ENCODE measurements around the gene PARD6B. TPM values are rescaled to one million over a fixed set of nuclear protein-coding genes. Genes with fewer than 3 reads are reported as not detected.
"Not testable (repeated sequence)": the region's sequence is repeated elsewhere in the genome, so short reads cannot be mapped to it uniquely, and the experiment has no call there.

Gene PARD6B
- total RNA-seq, 4 donors from 2014 or later: 1.1 to 20.5 (median 5.9) TPM

GRCh38 chr20:50799176-50799889 lies 68.0 kb downstream of the PARD6B start:
- ATAC-seq (ENCODE audit: low FRiP score): no peak
- DNase-seq (ENCODE audit: low spot score): no peak
- no peak for TF ChIP-seq CTCF (IDR thresholded peaks at IDR 0.05)

DNA sequence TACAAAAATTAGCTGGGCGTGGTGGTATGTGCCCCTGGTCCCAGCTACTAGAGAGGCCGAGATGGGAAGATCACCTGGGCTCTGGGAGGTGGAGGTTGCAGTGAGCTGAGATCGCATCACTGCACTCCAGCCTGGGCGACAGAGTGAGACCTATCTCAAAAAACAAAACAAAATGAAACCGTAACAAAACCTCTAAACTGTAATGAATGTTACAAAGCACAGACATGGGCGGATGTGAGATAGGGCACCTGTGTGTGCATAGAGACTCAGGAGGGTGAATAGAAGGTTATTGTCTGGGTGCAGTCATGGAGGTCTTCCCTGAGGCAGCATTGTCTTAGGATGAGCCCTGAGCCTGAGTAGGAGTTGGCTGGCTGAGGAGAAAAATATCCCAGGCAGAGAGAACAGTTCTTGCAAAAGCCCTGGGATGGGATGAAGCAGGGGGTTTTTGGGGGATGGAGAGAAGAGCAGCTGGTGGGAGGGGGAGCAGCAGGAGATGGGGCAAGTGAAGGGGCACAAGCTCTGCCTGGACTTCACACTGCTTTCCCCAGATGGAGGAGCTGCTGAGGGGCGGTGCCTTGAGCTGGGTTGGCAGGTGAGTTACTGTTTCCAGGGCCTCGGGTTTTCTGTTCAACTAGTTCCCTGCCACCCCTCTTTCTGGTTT lies 68.6 kb downstream of the PARD6B start:
- no peak for TF ChIP-seq CTCF (IDR thresholded peaks at IDR 0.05)
- DNase-seq (ENCODE audit: low spot score) (no peak), ATAC-seq (ENCODE audit: low FRiP score) (no peak)

- ATAC-seq (ENCODE audit: low FRiP score); DNase-seq (ENCODE audit: low spot score): not testable (repeated sequence)
These were observed 69.8 kb downstream of the PARD6B start for GRCh38 chr20:50800986-50801746.

DNA sequence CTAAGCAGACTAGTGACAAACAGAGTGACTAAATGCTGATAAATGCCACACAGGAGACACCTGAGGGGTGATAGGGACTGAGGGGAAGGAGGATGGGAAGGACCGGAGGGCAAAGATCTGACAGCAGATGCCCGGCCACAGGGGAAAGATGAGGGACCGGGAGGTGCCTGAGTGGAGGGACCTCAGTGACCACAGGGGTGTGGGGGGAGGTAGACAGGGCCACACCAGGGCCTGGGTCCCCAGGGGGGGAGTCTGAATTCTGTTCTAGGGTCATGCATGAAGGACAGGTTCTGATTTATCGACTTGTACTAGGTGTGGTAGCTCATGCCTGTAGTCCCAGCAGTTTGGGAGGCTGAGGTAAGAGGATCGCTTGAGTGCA lies 70.4 kb downstream of the PARD6B start:
- DNase-seq (ENCODE audit: low spot score): no peak
- TF ChIP-seq CTCF (IDR thresholded peaks at IDR 0.05): no peak
- ATAC-seq (ENCODE audit: low FRiP score): no peak

DNA sequence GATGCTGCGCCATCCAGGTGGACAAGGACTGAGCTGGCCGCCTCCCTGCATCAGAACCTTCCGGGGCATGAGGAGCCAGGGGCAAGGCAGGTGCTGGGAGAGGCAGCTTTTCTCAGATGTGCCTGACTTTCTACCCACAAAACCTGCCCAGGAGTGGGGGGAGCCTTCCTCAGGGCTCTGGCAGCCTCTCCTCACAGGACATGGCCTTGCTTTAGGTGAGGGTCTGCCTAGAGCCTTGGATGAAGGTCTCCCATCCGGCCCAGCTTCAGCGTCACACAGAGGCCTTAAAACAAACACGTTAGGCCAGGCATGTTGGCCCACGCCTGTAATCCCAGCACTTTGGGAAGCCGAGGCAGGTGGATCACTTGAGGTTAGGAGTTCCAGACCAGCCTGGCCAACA lies 70.9 kb downstream of the PARD6B start:
- TF ChIP-seq CTCF (IDR thresholded peaks at IDR 0.05): no peak
- no peak for ATAC-seq (ENCODE audit: low FRiP score)
- DNase-seq (ENCODE audit: low spot score): no peak

DNA sequence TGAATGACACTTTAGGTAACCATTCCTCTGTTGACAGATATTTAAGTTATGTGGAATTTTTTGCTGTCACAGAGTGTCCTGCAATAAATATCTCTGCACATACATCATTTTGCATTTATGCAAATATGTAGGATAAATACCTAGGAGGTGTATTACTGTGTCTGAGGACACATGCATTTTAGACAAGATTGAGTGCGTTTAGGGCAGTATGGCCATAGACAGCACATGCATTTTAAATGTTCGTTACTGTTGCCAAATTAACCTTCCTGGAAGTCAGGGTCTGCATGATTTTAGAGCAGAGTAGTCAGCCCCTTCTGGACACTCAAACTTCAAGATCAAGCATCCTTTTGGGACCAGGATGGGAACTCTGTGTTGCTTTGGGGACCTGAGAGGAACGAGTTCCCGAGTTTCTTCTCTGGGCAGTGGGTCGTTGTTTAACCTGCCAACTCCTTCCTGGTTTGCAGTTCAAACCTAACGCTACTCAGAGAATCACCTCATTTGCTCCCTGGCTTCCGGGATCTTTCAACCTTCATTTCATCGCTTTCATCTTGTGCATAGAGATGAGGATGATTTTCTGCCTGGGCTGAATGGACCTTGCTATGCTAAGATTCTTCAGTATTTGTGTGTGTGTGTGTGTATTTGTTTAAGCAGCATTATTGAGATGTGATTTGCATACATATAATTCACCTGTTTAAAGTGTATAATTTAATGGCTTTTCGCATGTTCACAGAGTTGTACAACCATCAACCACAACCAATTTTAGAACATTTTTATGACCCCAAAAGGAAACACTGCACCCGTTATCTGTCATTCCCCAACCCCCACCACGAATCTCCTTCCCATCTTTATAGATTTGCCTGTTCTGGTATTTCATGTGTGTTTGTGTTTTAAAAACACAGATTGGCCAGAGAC lies 73.3 kb downstream of the PARD6B start:
- ATAC-seq (ENCODE audit: low FRiP score) (no peak), DNase-seq (ENCODE audit: low spot score) (no peak)
- no peak for TF ChIP-seq CTCF (IDR thresholded peaks at IDR 0.05)

DNA sequence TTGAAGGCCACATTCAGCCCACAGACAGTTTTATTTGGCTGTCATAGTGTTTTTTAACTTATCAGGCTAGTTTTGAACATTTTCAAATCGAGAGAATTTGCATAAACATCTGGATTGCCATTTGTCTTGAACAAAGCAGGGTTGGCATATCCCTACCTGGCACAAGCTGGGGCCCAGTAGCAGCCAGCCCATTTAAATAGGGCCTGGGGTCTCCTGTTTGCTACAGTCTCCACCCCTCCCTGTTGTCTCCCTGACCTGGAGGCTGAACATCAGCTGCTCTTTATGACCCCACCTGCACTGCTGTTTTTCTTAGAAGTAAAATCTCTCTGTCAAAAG lies 73.9 kb downstream of the PARD6B start:
- DNase-seq (ENCODE audit: low spot score) (no peak), ATAC-seq (ENCODE audit: low FRiP score) (no peak)
- TF ChIP-seq CTCF (IDR thresholded peaks at IDR 0.05): no peak
